GM19025 (cell line): ENCODE results near the gene CARD9.

Experiments
- ATAC-seq: cut with Tn5 transposase; IDR thresholded peaks from one replicate; pipeline ENCODE4 v1.9.1; 2021; ENCODE audit warnings: mild to moderate bottlenecking, low read depth, moderate library complexity; ENCODE audit not compliant: unreplicated experiment

Gene CARD9

GRCh38 chr9:136402067-136402466 is 28.6 kb upstream of the CARD9 start:
- ATAC-seq, result no peak

DNA sequence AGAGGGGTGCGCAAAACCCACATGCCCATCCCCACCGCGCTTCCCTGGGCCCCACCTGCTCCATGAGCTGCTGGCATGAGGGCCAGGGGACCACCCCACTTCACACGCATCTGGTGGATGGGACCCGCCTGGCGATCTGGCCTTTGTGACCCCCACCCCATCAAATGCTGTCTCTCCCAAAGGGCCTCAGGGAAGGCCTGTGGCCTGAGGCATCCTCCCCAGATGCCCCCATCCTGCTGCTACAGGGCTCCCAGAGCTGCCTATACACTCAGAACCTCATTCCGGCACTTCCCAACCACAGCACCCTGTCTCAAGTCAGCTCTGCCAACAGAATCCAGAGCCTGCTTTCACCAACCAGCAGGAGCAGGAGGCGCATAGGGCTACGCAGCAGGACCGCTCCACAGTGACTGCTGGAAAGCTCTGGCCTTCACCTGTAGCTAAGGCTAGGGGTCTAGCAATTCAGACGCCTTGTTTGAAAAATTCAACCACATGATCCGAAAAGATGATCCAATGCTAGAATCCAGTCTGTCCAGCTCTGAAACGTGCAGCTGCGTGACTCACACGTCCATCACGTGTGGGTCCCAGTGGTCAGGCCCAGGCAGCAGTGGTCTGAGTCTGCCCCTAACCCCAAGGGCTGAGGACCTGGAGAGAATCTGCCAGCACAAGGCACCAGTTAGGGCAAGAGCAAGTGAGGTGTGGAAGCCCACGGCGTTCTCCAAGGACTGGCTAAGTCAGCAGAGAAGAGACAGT is 27.9 kb upstream of the CARD9 start:
- ATAC-seq, result no peak

DNA sequence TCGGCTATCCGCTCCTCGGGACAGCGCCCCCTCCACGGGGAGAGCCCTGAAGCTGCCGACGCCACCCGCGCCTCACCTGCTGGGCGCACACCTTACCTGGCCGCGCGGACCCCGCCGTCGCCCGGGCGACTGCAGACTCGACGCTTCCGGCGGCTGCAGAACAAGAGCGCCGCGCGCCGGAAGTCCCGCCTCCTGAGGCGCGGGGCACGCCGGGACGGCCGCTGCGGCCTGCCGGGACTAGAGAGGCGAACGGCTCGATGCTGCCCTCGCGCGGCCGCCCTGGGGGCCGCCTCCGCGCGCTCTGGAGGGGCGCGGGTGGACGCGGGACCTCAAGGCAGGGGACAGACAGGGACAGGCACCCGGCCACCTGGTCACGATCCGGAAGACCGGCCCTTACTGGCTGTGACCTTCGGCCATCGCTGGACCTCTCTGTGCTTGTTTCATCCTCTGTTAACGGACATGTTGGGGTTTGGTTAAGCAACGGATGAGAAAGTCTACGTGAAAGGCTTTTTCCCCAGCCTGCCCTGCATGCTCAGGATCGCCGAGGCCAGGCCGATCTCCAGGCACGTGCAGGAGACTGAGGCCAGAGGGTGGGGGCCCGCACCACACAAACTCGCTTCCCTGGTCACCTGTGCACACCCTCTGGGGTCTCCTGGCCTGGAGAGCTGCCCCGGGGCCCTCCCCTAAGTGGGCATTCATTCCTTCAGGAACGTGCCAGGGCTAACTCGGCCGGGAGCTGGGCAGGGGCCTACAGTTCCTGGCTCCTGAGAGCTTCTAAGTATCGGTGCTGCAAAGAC is 26.8 kb upstream of the CARD9 start, which contains the start of gene SNAPC4:
SNAPC4 (minus strand) TSS at position 133 of the 797 bp plus-strand sequence. CDS start 1,742 bp downstream, outside the sequence.
- ATAC-seq, result peak; percentile 62

DNA sequence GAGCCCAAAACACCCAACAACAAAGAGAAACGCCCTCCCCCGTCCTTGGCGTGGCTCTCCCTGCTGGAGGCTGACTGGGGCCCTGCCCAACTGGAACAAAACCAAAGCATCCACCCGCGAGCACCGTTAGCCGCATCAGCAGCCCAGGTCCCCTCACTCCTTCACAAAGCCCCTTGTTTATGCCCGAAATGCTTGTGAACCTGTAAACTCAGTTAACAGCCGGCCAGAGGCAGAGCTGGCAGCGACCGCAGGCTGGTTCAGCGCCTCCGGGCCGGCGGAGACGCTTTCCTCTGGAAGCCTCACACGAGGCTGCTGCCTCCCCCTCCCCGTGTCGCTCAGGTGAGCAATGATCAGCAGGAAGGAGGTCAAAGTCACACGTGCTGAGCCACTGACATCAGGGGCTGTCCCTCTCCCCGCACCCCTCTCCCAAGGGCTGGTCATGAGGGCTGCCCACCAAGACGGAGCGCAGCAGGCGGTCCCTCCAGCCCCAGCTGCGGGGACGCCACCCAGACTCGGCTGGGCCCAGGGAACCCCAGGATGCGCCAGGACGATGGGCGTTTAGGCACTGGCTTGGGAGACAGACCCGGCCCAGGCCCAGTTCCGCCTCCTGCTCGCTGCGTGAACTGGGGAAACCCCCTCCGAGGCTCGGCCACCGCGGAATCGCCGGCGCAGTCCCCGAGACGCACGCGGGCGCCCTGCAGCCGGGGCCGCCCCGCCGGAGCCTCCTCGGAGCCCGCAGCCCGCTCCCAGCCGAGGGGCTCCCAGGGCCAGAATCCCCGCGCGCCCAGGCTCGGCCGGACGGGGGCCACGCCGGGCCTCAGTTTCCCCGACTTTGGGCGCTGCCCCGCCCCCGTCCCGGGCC is 25.9 kb upstream of the CARD9 start:
- ATAC-seq, result no peak

- no peak for ATAC-seq
Measured at GRCh38 chr9:136398286-136398685, 24.8 kb upstream of the CARD9 start.

DNA sequence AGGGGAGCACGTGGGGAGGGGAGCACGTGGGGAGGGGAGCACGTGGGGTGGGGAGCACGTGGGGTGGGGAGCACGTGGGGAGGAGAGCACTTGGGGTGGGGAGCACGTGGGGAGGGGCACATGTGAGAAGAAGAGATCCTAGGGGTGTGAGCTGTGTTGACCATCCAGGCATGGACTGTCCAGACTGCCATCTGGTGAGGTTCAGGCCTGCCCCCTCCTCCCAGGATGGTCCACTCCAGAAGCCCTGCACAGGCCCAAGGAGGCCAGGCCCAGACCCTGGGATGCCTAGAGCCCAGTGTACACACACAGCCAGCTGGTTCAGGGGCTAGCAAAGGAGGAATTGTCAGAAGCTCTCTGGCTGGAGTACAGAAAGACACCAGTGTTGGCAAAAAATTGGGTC is 24.2 kb upstream of the CARD9 start:
- ATAC-seq, result no peak

- no peak for ATAC-seq
Measured at GRCh38 chr9:136396219-136396515, 22.7 kb upstream of the CARD9 start.

DNA sequence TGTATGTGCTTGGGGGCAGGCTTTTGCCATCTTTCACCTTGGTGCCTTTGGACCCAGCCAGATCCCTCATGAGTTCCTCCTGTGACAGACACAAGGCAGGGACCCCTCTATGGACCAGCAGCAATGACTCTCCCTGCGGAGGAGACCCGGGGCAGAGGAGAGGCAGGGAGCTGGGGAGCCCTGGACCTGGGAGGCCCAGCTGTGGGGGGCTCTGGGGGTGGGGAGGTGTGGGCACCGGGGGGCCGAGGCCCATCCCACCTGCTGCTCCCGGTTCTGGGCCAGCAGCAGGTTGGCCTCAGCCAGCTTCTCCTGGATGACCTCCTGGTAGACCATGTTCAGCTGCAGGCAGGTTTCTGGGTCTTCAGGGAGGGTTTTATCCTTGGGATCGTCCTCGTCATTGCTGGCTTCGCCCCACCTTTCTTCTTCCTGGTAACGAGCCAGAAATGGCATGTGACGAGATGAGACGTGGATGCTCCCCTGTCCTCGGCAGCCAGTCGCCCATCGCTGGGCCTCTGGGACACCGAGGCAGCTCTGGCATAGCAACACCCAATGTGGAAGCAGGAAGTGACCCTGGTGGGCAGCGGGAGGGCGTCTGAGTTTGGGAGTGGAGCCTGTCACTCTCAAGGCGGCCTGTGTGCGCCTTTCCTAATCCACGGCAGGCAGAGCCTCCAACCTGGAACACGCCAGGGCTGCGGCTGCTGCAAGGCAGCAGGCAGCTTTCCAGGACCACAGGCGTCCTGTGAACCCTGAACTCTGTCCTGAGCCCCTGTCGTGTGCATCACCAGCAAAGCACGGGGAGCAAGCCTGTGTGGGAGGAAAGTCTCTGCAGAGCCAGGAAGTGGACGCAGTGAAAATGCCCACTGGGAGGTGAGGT is 22.1 kb upstream of the CARD9 start:
- ATAC-seq, result no peak

DNA sequence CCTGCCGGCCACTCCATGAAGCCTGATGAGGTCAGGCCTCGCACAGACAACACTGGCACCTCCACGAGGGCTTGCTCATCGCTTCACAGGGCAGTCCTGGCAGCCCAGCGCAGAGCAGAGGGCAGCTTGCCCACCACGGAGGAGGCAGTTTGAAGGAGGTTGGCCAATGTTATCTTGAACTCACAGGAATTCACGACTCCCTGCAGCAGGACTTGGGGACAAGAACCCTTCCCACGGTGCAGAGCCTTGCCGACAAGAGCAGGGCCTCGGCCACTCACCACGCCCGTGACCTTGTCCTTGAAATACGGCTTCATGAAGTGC is 21.5 kb upstream of the CARD9 start:
- ATAC-seq, result no peak

- ATAC-seq, result no peak
Measured at GRCh38 chr9:136394312-136395019, 21.0 kb upstream of the CARD9 start.

DNA sequence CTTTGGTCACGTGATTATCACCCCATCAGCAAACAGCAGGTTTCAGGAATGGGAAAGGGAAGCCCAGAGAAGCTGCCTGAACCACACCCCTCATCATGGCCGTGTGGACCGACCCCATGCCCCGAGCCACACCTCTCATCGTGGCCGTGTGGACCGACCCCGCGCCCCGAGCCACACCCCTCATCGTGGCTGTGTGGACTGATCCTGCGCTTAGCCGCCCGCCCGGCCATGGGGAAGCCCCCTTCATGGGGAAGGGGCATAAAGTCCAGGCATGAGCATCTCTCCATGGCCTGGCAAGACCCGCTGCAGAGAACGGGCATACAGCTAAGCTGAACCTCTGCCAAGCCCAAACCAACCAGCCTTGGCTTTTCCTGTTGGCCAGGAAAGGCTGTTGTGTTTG is 20.1 kb upstream of the CARD9 start:
- no peak for ATAC-seq

- no peak for ATAC-seq
Measured at GRCh38 chr9:136392538-136393449, 19.3 kb upstream of the CARD9 start.

DNA sequence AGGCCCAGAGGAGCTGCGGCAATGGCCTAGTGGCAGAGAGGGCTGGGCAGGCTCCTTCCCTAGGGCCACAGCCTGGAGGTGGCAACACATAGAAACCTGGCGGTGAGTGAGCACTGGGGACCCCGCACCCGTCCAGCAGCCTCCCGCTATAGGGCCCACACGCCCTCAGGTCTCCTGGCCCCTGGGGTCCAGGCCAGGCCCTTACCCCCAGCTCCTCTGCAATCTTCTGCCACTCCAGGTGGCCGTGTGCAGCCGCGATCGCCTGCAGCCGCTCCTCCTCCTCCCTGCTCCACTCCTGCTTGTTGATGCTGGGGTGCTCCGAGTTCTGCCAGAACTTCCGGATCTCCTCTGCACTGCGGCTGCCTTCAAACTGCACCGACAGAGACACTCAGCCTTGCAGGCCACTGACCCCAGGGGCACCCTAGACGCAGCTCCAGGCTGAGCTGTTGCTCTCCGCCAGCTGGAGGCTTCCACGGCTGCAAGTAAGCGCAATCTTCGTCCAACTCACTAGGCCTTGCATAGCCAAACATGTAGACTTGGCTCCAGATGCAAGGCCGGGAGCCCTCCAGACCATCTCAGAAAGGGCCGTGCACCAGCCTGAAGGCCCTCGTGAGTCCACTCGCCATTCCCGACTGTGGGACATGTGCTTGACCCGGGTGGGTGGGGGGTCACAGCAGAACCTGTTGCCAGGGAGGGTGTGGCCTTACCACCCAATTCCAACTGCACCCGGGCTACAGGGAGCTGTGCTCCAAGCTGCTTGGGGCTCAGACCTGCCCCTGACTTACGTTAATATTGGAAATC is 18.5 kb upstream of the CARD9 start:
- ATAC-seq, result no peak

DNA sequence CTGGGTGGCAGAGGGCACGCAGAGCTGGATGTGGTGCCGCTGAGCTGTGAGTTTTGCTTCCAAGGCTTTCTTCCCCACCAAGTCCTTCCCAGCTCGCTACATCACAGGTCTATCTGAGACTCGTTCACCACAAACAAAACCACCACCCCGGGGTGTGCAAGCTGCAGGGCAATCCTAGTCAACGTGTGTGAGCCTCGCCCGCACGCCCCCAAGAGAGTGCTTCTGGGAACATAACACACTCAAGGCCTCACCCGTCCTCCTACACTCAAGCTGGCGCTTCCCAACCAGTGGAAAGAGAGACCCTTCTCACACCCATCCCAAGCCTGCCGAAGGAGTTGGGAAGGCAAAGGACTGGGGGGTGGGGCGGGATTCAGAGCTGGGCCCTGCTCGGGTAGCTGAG is 15.9 kb upstream of the CARD9 start:
- ATAC-seq, result no peak

- no peak for ATAC-seq
Measured at GRCh38 chr9:136387217-136387616, 13.7 kb upstream of the CARD9 start.

DNA sequence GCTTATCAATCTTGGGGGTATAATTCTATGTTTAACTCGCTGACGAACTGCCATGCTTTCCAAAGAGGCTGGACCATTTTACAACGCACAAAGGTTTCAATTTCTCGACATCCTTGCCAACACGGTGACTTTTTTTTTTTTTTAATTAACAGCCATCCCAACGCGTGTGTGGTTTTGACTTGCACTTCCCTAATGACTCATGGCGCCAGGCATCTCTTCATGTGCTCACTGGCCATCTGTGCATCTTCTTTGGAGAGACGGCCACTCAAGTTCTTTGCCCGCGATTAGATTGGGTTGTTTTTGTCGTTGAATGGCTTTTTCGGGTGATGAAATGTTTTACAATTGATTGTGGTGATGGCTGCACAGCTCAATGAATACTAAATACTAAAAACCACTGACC is 12.5 kb upstream of the CARD9 start:
- ATAC-seq, result no peak

GRCh38 chr9:136385015-136385414 is 11.5 kb upstream of the CARD9 start:
- ATAC-seq, result no peak

- ATAC-seq, result no peak
Measured at GRCh38 chr9:136383436-136383835, 10.0 kb upstream of the CARD9 start.
